GM12864 (cell line): ENCODE results near the gene WDTC1.

Experiments used
- DNase-seq: peaks from one replicate; pipeline ENCODE4 v3.0.0-alpha.2; 2011; ENCODE audit warnings: low read depth
- H3K4me3 ChIP-seq: 2 replicates; pipeline ENCODE4 v1.5.1; 2011; ENCODE audit warnings: mild to moderate bottlenecking, low read depth, low read length, control low read depth
- CTCF ChIP-seq: IDR thresholded peaks from 2 replicates; pipeline ENCODE4 v1.5.1; 2011; ENCODE audit warnings: low read depth, mild to moderate bottlenecking, moderate library complexity, low read length, control low read depth, inconsistent platforms; ENCODE audit errors: missing control alignments

The WDTC1 gene

GRCh38 chr1:27314737-27315136 lies 80.3 kb downstream of the WDTC1 start:
- no peak for DNase-seq
- no peak overlapping the region for H3K4me3 ChIP-seq
- TF ChIP-seq CTCF, result no peak

- no peak for DNase-seq
- no peak overlapping the region for H3K4me3 ChIP-seq
- no peak for TF ChIP-seq CTCF
Measured at GRCh38 chr1:27316860-27317259, 82.4 kb downstream of the WDTC1 start.

GRCh38 chr1:27318136-27318535 lies 83.7 kb downstream of the WDTC1 start:
- no peak overlapping the region for H3K4me3 ChIP-seq
- TF ChIP-seq CTCF, result no peak
- DNase-seq, result no peak

GRCh38 chr1:27318596-27318995 lies 84.2 kb downstream of the WDTC1 start:
- H3K4me3 ChIP-seq, result no peak overlapping the region
- DNase-seq, result no peak
- TF ChIP-seq CTCF, result no peak

GRCh38 chr1:27321813-27322568 lies 87.6 kb downstream of the WDTC1 start, which contains the start of gene TMEM222:
Gene TMEM222 (plus strand): TSS chr1:27322163. CDS start chr1:27322198, 35 bp downstream.
- DNase-seq, result peak; percentile 85
- H3K4me3 ChIP-seq, result peak within 1 kb of the TSS; percentile 99
- TF ChIP-seq CTCF, result no peak

GRCh38 chr1:27322569-27323240 lies 88.3 kb downstream of the WDTC1 start:
- DNase-seq, result no peak
- peak overlapping the region; percentile 99 for H3K4me3 ChIP-seq
- no peak for TF ChIP-seq CTCF
